Upper lobe of left lung (tissue), 4 donors: ENCODE data around the gene CTSZ.

Experiments
- POLR2A ChIP-seq, 4 donors: fragments of 450-650 bp; IDR thresholded peaks; one replicate each; pipeline ENCODE4 v1.5.1; 2016 to 2017; ENCODE audit warnings: antibody characterized with exemption in 4 of 4, mild to moderate bottlenecking in 2 of 4
- POLR2AphosphoS5 ChIP-seq, 2 donors: sonication (generic); formaldehyde crosslinking; IDR thresholded peaks; one replicate each; pipeline ENCODE4 v1.5.1; 2017; ENCODE audit warnings: antibody characterized with exemption in 2 of 2
- TF ChIP-seq, protein P1 (sequence below), 6 experiments: fragments of 450-650 bp in 4 of 6; fragments of 200-600 bp in 2 of 6; sonication (generic) in 2 of 6; IDR thresholded peaks; one replicate each; pipeline ENCODE4 v1.5.1; 2016 to 2019; ENCODE audit warnings: antibody characterized with exemption in 6 of 6

- TF ChIP-seq, protein P1, sequence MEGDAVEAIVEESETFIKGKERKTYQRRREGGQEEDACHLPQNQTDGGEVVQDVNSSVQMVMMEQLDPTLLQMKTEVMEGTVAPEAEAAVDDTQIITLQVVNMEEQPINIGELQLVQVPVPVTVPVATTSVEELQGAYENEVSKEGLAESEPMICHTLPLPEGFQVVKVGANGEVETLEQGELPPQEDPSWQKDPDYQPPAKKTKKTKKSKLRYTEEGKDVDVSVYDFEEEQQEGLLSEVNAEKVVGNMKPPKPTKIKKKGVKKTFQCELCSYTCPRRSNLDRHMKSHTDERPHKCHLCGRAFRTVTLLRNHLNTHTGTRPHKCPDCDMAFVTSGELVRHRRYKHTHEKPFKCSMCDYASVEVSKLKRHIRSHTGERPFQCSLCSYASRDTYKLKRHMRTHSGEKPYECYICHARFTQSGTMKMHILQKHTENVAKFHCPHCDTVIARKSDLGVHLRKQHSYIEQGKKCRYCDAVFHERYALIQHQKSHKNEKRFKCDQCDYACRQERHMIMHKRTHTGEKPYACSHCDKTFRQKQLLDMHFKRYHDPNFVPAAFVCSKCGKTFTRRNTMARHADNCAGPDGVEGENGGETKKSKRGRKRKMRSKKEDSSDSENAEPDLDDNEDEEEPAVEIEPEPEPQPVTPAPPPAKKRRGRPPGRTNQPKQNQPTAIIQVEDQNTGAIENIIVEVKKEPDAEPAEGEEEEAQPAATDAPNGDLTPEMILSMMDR (IDR thresholded peaks at IDR 0.05): no peak
- no peak for TF ChIP-seq POLR2A (IDR thresholded peaks at IDR 0.05)
- no peak for TF ChIP-seq POLR2AphosphoS5 (IDR thresholded peaks at IDR 0.05)
These were observed 18.5 kb downstream of the CTSZ start for GRCh38 chr20:58988565-58988882.
